Erythroblast (primary cell): Measurements from ENCODE around the gene P2RX7.

Source experiments
- GATA1 ChIP-seq: IDR thresholded peaks from 2 replicates; pipeline ENCODE4 v1.6.1; 2011; ENCODE audit warnings: low read depth, mild to moderate bottlenecking, control low read depth, low read length, moderate library complexity
- POLR2A ChIP-seq: IDR thresholded peaks from 2 replicates; pipeline ENCODE4 v1.6.1; 2011; ENCODE audit warnings: mild to moderate bottlenecking, low read length

- TF ChIP-seq POLR2A (no peak), GATA1 (no peak)
Measured at GRCh38 chr12:121181181-121181580, 48.5 kb downstream of the P2RX7 start.
